ENCODE data around the gene LSS.
"Not testable (repeated sequence)": the region's sequence is repeated elsewhere in the genome, so short reads cannot be mapped to it uniquely, and the experiment has no call there.

LSS gene

DNA sequence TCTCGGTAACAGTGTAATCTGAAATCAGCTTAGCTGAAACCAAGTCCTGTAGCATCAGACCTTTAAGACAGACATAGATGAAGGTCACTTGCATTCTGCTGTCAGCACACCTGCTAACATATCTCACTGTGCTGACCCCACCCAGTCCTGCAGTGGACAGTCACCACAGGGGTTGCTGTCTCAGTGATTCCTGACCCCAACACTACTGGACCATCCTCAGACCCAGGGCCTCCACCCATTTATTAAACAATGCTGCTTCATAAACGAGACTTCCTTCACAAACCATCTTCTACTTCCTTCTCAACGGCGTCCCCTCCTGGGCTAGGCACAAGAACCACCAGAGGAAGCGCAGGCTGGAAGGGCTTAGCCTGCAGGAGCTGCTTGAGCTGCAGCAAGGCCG is 17.8 kb upstream of the LSS start:
- in situ Hi-C loops (cut with HindIII; ENCODE audit: low sequenced_read_pairs), result no loop called here

DNA sequence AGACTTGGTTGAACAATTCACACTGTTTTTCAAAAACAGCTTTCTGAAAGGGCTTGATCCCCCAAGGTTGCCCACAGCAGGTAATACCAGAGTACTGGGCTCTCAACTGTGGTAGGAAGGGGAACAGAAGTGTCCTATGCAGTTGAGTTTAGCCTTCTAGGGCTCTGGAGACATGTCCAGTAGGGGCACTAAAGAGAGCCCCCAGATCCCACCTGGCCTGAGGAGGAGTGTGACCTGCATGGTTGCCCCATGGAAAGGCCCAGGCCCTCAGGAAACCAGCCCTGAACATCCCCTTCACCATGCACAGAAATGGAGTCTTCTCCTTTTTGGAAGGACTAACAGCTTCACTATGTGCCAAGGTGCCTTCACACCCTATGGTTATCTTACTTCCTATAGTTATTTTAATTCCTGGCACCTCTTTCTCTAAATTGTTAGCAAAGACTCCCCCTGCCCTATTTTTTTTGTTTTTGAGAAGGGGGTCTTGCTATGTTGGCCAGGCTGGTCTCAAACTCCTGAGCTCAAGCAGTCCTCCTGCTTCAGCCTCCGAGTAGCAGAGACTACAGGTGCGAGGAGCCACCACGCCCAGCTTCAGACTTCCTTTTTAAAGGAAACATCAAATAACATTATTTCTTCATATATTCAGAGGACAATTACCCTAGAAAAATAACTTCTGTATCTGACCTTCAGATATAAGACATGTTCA is 16.8 kb upstream of the LSS start:
- in situ Hi-C loops (cut with HindIII; ENCODE audit: low sequenced_read_pairs), result no loop called here

DNA sequence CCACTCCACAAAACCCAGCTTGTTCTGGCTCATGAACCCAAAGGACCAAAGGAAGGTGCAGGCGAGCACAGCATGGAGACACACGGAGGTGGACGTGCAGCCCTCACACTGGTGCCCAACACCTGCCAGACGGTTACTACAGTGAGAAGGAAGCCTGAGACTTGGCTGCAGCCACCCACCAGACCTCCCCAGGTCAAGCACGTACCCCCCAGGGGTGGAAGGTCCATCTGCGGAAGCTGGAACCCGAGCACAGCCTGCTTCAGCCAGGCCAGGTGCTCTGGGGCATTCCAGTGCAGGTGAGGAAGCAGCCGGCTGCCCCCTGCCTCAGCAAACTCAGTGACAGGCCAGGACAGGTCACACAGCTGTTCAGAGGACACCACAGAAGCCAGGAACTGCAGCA is 16.0 kb upstream of the LSS start:
- in situ Hi-C loops (cut with HindIII; ENCODE audit: low sequenced_read_pairs), result no loop called here

DNA sequence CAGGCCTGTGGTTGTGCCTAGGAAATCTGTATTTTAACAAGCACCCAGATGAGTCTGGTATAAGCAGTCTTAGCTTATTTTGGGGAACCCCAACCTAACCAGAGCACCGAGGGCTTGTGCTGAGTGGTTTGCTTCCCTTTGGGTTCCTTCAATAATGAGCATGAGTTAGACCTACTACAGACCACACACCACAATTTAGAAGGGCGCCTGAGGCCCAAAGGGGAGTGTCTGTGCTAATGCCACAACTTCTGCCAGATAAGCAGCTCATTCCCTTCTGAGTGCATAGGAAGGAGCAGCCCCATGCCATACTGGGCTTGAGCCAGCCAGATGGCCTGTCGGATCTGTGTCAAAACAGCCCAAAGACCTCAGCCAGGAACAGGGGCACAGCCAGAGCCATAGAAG is 15.4 kb upstream of the LSS start:
- in situ Hi-C loops (cut with HindIII; ENCODE audit: low sequenced_read_pairs), result no loop called here

DNA sequence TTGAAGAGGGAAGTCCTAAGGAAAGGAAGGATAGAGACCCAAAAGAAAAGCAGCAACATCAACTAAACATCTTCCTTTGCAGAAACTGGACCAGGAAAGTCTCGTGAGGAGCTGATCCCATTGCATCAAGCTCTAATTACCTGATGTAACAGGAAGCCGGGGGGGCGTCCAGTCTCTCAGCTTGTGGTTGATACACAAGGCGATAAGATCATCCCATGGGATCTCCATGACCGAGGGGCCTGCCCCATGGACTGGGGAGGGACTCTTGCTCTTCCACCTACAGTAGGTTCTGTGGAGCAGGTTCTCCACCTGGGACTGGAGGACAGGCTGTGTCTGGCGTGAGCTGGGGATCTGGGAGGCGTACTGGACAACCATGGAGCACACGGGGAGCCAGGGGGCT is 14.8 kb upstream of the LSS start:
- in situ Hi-C loops (cut with HindIII; ENCODE audit: low sequenced_read_pairs), result no loop called here

DNA sequence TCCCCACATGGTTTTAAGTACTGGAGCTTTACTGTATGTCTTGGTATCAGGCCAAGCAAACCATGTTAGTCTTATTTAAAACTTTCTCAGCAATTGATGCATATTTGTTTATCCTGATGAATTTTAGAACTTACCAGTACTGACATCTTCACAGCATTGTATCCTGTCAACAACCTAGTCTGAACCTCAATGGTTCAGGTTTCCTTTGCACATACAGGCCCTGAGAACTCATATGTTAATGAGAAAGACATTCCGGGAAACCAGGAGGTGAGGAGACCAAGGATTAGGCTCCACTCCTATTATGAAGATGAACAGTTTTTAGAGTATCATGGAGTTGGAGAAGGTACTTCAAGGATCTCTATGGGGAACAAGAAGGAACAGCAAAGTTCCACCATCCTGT is 13.0 kb upstream of the LSS start:
- in situ Hi-C loops (cut with HindIII; ENCODE audit: low sequenced_read_pairs), result not testable (repeated sequence)

DNA sequence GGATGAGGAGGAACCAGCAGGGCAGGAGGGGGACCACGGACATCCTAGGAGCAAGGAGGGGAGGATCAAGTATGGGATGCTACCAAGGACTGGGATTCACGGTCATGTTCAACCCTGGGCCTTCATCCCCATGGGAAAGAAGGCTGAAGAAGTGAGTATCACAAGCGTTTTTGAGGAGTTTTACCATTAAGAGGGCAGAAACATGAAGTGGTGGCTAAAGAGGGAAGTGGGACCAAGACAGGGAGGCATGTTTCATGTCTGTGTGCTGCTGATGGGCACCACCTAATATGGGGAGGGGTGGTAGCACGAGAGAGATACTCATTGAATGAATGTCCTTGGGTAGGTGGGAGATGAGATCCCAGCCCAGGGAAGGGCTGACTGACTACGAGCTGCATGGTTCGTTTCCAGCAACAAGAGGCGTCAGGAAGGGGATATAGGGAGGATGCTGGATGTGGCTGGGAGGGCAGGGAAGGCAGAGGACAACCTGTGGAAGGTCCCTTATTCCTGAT is 11.3 kb upstream of the LSS start:
- in situ Hi-C loops (cut with HindIII; ENCODE audit: low sequenced_read_pairs), result no loop called here

DNA sequence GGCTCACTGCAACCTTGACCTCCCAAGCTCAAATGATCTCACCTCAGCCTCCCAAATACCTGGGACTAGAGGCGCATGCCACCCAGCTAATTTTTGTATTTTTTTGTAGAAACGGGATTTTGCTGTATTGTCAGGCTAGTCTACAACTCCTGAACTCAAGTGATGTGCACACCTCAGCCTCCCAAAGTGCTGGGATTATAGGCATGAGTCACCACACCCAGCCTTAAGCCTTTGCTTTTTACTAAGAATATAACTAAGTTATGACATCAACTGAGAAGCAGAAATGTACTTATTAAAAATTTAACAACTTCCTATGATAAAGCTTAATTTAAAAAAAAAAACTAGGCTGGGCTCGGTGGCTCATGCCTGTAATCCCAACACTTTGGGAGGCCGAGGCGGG is 8.9 kb upstream of the LSS start:
- in situ Hi-C loops (cut with HindIII; ENCODE audit: low sequenced_read_pairs), result no loop called here

DNA sequence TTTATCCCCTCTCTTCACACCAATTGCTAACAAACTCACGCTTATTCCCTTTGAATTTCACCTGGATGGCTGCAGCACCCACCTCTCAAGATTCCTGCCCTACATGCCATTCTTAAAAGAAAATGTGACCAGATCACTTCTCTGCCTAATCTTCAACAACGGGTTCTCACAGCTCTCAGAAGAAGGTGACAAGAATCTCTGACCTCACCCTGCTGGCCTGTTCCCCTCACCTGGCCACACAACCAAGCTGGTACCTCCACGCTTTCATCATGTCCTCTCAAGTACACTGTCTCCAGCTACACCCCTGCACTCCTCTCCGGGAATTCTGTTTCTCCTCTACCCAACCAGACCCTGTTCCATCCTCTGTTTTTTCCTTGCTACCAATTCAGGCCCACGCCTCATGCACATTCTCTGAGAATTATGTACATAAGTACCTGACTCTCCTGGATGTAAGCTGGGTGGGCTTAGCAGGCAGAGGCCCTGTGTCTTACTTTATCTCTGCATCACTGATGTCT is 5.9 kb upstream of the LSS start:
- in situ Hi-C loops (cut with HindIII; ENCODE audit: low sequenced_read_pairs), result no loop called here

DNA sequence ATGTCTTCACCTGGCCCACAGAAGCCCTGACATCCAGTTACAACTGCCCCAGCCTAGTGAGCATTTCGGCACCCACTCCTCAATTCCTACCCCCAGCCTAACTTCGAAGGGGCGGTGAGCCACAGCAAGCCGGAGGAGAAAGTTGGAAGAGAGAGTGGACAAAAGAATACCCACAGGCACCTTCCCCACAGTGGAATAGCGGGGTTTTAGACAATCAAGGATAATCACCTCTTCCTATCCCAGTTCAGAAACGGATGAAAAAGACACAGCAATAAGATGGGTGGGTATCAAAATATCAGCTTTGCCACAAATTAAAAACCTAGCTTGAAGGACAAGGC is 1.3 kb upstream of the LSS start:
- in situ Hi-C loops (cut with HindIII; ENCODE audit: low sequenced_read_pairs), result no loop called here

DNA sequence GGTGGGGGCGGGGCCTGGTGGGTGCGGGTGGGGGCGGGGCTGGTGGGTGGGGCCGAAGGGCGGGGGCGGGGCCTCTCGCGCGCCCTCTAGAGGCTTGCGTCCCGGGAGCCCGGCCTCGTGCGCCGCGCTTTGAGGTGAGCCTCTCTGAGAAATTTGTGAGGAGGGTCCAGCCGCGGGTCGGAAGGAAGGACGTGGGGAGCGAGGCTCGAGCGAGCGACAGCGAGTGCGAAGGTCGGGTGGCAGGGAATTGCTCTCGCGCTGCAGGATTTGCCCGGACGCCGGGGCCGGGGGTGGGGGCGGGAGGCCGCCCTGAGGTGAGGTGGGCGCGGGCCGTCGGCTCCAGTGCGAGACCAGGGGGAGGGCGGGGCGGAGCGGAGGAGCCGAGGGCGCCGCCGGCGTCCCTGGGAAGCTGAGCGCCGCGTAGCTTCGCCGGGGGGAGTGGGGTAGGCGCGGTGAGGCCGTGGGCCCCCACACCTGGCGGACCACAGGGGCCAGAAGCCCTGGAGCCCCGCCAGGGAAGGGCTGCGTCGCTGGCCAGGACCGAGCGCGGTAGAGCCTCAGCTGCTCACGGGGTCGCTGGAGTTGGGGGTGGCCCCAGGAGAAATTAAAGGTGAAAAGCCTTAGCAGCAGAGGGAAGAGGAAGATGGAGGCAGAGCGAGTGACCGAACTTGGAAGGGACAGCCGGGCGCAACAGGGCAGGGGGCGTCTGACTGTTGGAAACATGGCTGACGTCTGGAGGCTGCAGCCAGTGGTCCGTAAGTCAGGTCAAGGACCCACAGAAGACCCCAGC is 754 bp upstream of the LSS start:
- in situ Hi-C loops (cut with HindIII; ENCODE audit: low sequenced_read_pairs), result no loop called here

DNA sequence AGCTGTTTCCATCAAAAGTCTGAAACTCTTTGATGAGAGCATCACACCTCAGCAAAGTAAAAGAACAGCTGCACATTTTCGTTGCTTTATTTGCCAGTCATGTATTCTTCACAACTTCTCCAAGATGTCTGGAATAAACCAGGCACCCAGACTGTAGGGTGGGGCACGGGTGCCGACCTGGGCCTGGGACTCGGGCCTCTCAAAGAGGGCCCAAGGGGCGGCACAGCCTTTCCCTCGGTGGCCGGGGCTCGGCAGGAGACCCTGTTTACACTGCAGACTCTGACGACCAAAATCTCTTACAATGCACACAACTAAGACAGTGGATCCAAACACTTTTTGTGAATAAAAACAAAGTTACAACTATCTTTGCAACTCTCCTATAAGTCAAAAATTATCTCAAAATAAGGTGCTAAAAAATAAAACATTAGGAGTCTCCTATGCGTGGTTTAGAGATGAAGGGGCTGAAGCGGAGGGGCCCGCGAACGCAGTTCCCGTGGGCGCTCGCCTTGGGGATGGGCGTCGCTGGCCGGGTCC is 696 bp downstream of the LSS start:
- in situ Hi-C loops (cut with HindIII; ENCODE audit: low sequenced_read_pairs), result no loop called here

DNA sequence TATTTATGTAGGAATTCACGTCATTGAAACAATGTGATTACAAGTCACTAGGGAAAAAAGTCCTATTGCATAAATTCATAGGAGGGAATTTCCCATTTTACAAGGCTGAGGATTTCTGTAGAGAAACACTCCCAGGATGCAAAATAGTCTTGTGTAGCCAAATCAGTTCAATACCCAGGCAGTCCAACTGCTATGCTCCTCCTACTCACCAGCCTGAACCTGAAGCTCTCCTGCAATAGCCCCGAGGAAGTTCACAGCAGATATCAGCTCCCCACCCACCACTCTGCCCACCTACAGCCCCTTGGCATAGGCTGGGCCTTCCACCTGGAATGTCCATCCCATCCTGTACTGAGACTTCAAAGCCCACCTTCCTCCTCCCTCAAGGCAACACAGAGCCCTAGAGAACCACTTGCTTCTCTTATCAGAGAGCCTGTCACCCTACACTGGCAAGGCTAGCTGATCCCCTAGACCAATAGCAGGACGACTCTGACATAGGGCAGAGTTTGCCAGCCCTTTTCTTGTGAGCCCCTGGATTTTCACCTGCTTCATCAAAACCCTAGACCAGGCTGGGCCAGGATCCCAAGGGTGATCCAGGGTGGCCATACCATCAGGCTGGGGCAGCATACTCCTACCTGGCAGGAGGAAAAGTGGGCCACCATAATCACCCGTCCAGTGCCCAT is 1.5 kb downstream of the LSS start:
- in situ Hi-C loops (cut with HindIII; ENCODE audit: low sequenced_read_pairs), result no loop called here

DNA sequence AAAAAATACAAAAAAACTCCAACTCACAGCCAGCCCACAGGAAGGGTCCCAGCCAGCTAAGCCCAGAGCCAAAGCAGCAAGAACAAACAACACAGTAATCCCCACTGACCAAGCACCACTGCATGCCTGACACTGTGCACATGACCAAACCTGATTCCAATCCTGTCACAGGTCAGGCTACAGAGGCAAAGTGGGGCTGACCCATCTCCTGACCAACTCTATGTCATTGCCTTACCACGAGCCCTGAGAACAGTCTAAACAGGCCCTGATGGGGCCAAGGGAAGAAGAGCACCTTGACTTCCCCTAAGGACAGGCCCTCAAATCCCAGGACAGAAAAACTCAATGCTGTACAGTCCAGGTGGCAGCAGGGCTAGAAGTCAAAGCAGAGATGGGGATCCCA is 2.4 kb downstream of the LSS start:
- in situ Hi-C loops (cut with HindIII; ENCODE audit: low sequenced_read_pairs), result no loop called here

DNA sequence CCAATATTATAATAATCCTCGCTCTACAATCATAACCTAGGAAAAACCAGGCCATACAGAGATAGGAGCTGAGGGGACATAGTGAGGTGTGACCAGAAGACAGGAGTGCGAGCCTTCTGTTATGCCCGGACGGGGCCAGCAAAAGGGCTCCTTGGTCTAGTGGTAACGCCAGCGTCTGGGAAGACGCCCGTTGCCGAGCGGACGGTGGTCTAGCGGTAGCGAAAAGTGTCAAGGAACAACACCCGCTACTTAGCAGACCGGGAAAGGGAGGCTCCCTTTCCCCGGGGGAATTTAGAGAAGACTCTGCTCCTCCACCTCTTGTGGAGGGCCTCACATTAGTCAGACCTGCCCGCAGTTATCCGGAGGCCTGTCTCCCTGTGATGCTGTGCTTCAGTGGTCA is 4.9 kb downstream of the LSS start:
- in situ Hi-C loops (cut with HindIII; ENCODE audit: low sequenced_read_pairs), result not testable (repeated sequence)

DNA sequence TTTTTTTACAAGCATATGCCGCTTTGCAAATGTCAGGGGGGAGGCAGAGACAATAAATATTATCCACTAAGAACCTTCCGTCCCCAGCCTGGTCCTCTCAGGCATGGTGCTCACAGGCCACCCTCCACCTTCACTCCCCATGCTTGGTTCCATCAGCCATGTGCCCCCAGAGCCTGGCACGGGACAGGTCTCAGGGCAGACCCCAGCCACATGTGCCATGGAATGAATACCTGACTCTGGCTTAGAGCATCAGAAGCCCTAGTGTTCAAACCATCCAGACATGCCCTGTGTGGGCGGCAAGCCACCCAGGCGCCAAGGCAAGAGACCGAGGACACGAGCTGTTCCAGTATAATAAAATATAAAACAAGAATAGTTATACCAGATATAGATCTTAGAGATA is 5.4 kb downstream of the LSS start:
- in situ Hi-C loops (cut with HindIII; ENCODE audit: low sequenced_read_pairs), result no loop called here

DNA sequence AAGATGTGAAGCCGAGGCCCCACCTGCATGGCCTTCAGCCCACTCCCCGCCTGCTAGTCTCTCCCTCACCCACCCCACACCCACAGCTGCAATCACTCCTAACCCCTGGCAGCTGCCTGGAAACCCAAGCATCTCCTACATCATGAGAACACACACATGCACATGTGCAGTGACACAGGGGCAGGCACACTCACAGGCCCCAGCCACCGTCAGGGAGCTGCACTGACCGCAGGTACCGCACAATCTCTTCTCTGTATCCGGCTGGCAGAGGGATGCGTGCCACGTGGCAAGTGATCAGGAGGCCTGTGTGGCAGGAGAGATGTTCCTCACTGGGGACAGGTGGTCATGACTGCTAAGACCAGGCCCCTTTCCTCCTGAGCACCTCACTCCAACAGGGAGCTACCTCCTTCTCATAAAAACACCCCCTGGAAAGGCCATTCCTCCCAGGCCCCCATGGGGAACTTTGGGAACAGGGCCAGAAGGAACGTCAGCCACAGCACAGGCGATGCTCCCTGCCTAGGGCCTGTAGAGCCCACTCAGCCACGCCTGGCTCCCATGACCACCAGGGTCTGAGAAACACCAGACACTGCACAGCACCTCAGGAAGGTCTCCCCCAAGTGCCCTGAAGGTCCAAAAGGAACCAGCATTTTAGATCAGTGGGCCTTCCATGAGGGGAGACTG is 6.0 kb downstream of the LSS start:
- in situ Hi-C loops (cut with HindIII; ENCODE audit: low sequenced_read_pairs), result no loop called here

DNA sequence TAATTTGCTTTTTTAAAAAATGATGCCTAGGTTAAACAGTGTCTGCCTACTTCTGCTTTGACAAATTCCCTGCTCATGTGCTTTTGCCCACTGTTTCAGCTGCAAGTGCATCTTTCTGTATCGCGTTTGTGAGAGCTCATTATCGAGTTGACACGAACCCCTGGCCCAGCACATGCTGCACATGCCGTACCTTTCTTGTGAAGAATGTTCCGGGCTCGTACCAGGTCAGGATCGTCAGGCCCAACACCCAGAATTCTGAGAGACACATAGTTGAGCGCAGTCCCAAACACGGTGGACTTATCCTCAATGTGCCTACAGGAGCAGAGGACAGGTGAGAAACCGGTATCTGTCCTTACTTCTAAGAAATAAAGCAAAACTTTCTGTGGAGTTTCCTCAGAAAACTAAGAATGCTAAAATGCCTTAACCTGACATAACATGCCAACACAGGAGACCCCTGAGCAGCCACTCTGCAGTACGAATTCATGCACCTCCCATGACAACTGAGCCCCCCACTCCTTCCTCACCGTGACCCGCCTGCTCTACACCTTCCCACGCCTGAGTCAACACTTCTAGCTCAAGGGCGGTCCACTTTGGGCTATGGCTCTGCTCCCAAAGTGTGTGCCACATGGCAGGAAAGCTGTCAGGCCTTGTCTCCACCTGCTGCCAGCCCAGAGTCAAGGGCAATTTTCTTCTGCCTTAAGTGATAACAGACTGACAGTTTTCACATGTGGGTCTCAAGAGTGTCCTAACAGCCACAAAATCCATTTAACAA is 6.7 kb downstream of the LSS start:
- in situ Hi-C loops (cut with HindIII; ENCODE audit: low sequenced_read_pairs), result no loop called here

DNA sequence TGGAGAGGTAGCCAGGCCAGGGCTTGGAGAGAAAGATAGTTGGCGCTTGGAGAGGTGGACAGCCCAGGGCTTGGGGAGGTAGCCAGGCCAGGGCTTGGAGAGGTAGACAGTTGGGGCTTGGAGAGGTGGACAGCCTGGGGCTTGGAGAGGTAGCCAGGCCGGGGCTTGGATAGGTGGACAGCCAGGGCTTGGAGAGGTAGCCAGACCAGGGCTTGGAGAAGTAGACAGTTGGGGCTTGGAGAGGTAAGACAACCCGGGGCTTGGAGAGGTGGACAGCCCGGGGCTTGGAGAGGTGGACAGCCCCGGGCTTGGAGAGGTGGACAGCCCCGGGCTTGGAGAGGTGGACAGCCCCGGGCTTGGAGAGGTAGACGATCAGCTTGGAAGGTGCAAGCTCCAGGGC is 7.7 kb downstream of the LSS start:
- in situ Hi-C loops (cut with HindIII; ENCODE audit: low sequenced_read_pairs), result no loop called here

DNA sequence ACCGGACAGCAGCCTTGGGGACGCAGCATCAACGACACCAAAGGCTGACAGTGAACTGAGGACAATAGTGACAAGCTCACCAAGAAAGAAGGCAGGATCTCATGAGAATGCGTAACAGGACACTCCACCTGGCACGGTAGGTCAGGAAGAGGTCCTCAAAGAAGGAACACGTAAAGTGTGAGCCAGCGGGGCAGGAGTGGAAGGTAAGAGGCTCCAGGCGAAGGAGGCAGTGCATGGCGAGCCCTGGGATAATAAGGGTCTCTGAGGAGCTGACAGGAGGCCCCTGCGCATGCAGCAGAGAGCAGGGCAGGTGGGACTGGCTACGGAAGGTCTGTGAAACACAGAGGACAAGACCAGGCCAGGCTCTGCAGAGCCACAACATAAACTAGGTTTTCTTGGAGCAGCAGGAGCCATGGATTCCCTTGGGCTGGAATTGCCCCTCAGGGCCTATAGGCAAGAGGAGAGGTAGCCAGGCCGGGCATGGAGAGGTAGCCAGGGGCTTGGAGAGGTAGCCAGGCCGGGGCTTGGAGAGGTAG is 8.2 kb downstream of the LSS start:
- in situ Hi-C loops (cut with HindIII; ENCODE audit: low sequenced_read_pairs), result no loop called here

Data from DLD1 (cell line).